GM13977 (cell line): ENCODE results near the gene RARA.

Experiments
- DNase-seq: peaks from one replicate; pipeline ENCODE4 v3.0.0; 2012; ENCODE audit warnings: low spot score
- in situ Hi-C: fragments of 300-500 bp; cut with MboI; formaldehyde crosslinking; loops from one replicate; pipeline ENCODE4 v1.12.0; 2022; ENCODE audit warnings: low sequenced_read_pairs, low pct_unique_long_range_greater_than_20kb, mixed read lengths, inconsistent platforms; ENCODE audit not compliant: unreplicated experiment
- TF ChIP-seq, protein P1 (sequence below): IDR thresholded peaks from 2 replicates; pipeline ENCODE4 v1.5.1; 2012; ENCODE audit warnings: mild to moderate bottlenecking, control low read depth; ENCODE audit not compliant: insufficient read depth; ENCODE audit errors: extremely low read depth, missing control alignments

RARA gene

DNA sequence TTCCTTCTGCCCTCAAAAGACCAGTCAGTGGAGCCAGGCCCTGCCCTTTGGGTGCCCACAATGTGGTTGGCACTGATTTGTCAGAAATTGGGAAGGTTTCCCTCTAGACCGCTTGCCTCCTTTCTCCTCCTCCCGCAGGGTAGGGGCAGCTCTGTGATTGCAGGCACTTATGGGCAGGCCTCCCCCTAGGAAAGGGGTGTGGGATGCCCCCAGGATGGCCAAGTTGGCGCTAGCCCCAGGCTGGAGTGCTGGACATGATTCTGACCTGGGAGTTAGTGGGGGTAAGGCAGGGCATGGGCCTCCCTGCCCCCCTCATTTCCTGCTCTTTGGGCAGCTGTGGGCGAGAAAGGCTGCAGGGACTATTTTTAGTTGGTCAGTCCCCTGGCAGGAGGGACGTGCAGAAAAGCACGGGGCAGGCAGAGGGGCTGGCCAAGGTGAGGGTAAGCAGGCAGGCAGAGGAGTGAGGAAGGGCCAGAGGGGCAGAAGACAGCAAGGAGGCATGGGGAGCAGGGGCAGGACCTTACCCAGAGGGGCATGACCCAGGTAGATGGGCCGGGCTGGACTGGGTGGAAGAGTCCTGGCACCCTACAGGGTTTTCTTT, 3.3 kb downstream of the RARA start:
- TF ChIP-seq, protein P1, sequence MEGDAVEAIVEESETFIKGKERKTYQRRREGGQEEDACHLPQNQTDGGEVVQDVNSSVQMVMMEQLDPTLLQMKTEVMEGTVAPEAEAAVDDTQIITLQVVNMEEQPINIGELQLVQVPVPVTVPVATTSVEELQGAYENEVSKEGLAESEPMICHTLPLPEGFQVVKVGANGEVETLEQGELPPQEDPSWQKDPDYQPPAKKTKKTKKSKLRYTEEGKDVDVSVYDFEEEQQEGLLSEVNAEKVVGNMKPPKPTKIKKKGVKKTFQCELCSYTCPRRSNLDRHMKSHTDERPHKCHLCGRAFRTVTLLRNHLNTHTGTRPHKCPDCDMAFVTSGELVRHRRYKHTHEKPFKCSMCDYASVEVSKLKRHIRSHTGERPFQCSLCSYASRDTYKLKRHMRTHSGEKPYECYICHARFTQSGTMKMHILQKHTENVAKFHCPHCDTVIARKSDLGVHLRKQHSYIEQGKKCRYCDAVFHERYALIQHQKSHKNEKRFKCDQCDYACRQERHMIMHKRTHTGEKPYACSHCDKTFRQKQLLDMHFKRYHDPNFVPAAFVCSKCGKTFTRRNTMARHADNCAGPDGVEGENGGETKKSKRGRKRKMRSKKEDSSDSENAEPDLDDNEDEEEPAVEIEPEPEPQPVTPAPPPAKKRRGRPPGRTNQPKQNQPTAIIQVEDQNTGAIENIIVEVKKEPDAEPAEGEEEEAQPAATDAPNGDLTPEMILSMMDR: no peak
- in situ Hi-C loops: no loop called here
- peak; percentile 25 for DNase-seq

DNA sequence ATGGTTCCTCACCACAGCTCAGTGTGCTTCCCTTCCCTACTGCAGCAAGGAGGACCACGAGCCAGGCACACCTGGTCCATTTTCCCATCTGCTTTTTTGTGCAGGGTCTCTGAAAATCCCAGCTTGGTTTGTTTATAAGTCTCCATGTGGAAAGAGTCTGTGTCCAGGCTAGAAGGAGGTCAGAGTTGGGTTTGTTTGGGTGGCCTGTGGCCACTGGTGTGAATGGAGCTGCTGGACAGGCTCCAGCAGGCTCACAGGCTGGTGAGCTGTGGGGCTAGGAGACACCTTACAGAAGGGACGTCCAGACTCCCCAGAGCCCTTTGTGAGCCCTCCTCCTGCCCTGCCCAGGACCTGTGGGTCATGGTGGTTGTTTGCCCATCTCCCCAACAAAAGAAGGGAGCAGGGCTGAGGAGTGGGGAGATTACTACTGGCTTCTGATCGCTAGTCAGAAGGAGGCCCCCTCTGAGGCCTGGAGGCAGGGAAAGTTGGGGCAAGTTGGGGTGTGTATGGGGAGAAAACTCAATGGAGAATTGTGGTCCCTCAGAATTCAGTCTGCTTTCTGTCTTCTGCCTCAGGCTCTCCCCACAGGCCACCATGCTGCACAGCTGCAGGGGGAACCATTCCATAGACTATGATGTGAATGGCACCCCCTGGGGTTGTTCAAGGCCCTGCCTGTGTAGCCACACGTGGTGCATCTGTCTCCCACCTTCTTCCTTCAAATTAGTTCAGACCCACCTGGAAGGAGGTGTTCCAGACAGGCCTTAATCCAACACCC, 4.1 kb downstream of the RARA start:
- DNase-seq: peak; percentile 22
- in situ Hi-C loops: no loop called here
- TF ChIP-seq, protein P1: no peak

DNA sequence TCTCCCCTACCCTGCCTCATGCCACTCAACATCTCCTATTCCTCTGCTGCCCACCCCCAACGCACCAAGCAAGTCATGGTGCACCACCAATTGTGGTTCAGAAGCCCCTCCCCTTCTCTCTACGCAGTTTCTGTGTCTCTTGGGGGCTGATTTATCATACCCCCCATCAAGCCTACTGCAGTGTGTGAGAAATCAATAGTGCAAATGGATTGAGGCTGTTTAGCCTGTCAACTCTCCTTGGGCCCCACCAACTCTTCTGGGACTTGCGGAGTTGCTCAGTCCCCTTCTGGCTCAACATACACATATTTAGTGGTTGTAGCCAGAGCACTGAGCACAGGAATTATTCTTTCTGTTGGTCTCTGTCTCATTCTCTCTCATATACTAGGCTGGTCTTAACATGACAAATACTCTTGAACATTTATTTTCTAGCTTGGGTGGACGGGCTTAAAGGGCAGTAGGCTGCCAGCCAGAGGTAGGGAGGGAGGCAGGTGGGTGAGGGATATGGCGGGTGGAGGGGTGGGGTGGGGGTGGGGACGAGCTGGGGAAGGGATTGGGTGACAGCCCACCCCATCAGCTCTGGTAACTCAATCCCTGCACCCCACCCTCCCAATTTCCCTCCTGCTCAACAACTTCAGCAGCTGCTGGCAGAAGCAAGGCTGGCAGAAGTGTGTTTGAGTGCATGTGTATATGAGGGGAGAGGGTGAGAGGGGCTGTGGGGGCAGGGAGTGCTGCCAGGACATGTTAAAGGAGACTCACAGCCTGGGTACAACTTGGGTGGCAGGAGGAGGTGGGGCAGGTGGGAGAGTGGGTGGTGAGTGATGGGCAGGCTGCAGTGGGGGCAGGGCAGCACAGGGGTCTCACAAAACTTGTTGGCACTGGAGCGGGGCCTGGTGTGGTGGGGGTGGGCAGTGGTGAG, 4.9 kb downstream of the RARA start:
- TF ChIP-seq, protein P1: no peak
- peak; percentile 3 for DNase-seq
- in situ Hi-C loops: no loop called here

DNA sequence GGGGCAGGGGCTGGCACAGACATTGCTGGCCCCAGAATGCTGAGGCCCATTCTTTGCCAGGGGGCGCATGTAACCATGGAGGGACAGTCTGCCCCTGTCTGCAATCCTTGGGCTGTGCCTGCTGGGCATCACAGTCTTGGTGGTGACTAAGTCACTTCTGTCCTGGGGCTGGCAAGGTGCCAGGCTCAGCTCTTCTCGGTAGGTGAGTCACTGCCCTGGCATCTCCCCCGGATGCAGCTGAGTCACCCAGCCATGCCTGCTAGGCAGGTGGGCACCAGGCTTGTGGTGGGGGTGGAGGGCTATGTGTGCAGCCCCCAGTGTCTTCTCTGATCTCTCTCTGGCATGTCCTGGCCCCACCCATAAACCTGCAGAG, 5.6 kb downstream of the RARA start:
- DNase-seq: peak; percentile 18
- in situ Hi-C loops: no loop called here
- TF ChIP-seq, protein P1: no peak

DNA sequence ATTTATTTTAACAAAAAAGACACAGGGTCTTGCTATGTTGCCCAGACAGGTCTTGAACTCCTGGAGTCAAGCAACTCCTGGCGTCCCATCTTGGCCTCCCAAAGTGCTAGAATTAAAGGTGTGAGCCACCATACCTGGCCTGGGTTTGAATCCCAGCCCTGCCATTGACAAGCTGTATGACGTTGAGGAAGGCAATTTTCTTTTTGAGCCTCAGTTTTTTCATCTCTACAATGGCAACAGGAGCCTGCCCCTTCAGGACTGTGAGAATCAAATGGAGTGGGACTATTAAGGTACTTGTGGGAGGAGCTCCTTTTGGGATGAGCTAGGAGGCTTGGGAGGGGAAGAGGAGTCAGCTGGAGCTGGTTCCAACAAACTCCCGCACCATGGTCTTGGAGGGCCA, 6.2 kb downstream of the RARA start:
- DNase-seq: no peak
- in situ Hi-C loops: no loop called here
- TF ChIP-seq, protein P1: no peak
